C4-2B (cell line): ENCODE data around the gene VTCN1.

Experiments
- ZFX ChIP-seq: fragments of 450-650 bp; IDR thresholded peaks from 2 replicates; pipeline ENCODE4 v1.6.1; 2017
- TF ChIP-seq, protein P1 (sequence below): fragments of 450-650 bp; conservative IDR thresholded peaks from 2 replicates; pipeline ENCODE4 v1.5.1; 2017; ENCODE audit warnings: mild to moderate bottlenecking

DNA sequence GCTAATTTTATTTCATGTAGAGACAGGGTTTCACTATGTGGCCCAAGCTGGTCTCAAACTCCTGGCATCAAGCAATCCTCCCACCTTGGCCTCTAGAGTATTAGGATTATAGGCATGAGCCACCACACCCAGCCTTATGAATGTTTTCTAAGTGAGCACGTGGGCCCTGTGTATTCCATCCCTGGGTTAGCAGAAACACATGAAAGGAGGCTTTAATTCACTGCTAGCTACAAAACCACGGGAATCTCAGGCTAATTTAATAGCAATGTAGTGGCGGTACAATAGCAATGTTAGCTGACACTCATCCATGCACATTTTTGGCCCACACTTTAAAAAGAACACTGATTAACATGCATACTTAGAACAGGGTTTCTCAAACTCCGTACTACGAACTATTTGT is 32.0 kb downstream of the VTCN1 start:
- TF ChIP-seq, protein P1, sequence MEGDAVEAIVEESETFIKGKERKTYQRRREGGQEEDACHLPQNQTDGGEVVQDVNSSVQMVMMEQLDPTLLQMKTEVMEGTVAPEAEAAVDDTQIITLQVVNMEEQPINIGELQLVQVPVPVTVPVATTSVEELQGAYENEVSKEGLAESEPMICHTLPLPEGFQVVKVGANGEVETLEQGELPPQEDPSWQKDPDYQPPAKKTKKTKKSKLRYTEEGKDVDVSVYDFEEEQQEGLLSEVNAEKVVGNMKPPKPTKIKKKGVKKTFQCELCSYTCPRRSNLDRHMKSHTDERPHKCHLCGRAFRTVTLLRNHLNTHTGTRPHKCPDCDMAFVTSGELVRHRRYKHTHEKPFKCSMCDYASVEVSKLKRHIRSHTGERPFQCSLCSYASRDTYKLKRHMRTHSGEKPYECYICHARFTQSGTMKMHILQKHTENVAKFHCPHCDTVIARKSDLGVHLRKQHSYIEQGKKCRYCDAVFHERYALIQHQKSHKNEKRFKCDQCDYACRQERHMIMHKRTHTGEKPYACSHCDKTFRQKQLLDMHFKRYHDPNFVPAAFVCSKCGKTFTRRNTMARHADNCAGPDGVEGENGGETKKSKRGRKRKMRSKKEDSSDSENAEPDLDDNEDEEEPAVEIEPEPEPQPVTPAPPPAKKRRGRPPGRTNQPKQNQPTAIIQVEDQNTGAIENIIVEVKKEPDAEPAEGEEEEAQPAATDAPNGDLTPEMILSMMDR = no peak
- no peak for TF ChIP-seq ZFX
